IMR-90 (cell line): ENCODE measurements around the gene CDCP2. TPM values are rescaled to one million over a fixed set of nuclear protein-coding genes. Genes with fewer than 3 reads are reported as not detected.

Source experiments
- ATAC-seq: fragments of 200-7000 bp; cut with Tn5 transposase; 2 replicates; pipeline ENCODE4 v1.9.1; 2020; ENCODE audit warnings: low read depth, mild to moderate bottlenecking, moderate library complexity
- BruUV-seq: library from RNA; stranded (reverse); fragments of 400-500 nt; replicated peaks from 2 replicates; lab custom pipeline; 2021; lab: Mats Ljungman, UMichigan
- CTCF ChIA-PET: fragments of 300-600 bp; formaldehyde crosslinking; extraction: SDS; loops from one replicate; lab custom pipeline; 2021; ENCODE audit warnings: antibody characterized with exemption; lab: Yijun Ruan, JAX
- POLR2A ChIA-PET: fragments of 300-600 bp; sonication (Branson Sonifier 250); formaldehyde crosslinking; loops from one replicate; lab custom pipeline; 2022; ENCODE audit warnings: antibody characterized with exemption; ENCODE audit not compliant: unreplicated experiment; lab: Charles Lee
- DNase-seq: peaks from one replicate; pipeline ENCODE4 v3.0.0; 2013
- H2AFZ ChIP-seq: replicated peaks from 2 replicates; pipeline ENCODE3; 2013; ENCODE audit warnings: low read length, mild to moderate bottlenecking; ENCODE audit not compliant: poor library complexity
- H2AK5ac ChIP-seq: 2 replicates; pipeline ENCODE4 v1.6.1; 2013; ENCODE audit warnings: low read depth, low read length, inconsistent platforms
- H2AK9ac ChIP-seq: replicated peaks from 2 replicates; pipeline ENCODE3; 2013; ENCODE audit warnings: mild to moderate bottlenecking, low read depth, low read length, moderate library complexity; ENCODE audit not compliant: poor library complexity
- H2BK120ac ChIP-seq: 2 replicates; pipeline ENCODE4 v1.6.1; 2013; ENCODE audit warnings: low read depth, low read length, inconsistent platforms
- H2BK15ac ChIP-seq: 3 replicates; pipeline ENCODE4 v1.6.1; 2013; ENCODE audit warnings: low read depth, low read length, inconsistent platforms
- H2BK20ac ChIP-seq: 2 replicates; pipeline ENCODE4 v1.6.1; 2013; ENCODE audit warnings: low read depth, mild to moderate bottlenecking, inconsistent platforms, low read length, moderate library complexity
- H2BK5ac ChIP-seq: 2 replicates; pipeline ENCODE4 v1.6.1; 2013; ENCODE audit warnings: mild to moderate bottlenecking, low read depth, low read length, inconsistent platforms; ENCODE audit not compliant: poor library complexity, severe bottlenecking
- H3K14ac ChIP-seq: replicated peaks from 2 replicates; pipeline ENCODE4 v1.6.1; 2013; ENCODE audit warnings: low read depth, low read length, inconsistent platforms
- H3K18ac ChIP-seq: 2 replicates; pipeline ENCODE4 v1.6.1; 2013; ENCODE audit warnings: low read depth, low read length, control low read depth
- H3K23ac ChIP-seq: 2 replicates; pipeline ENCODE4 v1.6.1; 2013; ENCODE audit warnings: low read depth, low read length, inconsistent platforms
- H3K27ac ChIP-seq: 2 replicates; pipeline ENCODE4 v1.5.1; 2013; ENCODE audit warnings: mild to moderate bottlenecking, control low read depth, low read length; ENCODE audit not compliant: insufficient read depth
- H3K27me3 ChIP-seq: 2 replicates; pipeline ENCODE4 v1.6.1; 2013; ENCODE audit warnings: low read length; ENCODE audit not compliant: control insufficient read depth, insufficient read depth
- H3K36me3 ChIP-seq: 2 replicates; pipeline ENCODE4 v1.6.1; 2013; ENCODE audit warnings: low read length, mixed read lengths; ENCODE audit not compliant: control insufficient read depth, insufficient read depth
- H3K4ac ChIP-seq: 2 replicates; pipeline ENCODE4 v1.6.1; 2013; ENCODE audit warnings: low read depth, low read length, inconsistent platforms
- H3K4me1 ChIP-seq: 2 replicates; pipeline ENCODE4 v1.6.1; 2013; ENCODE audit warnings: low read length, mixed read lengths; ENCODE audit not compliant: control insufficient read depth, insufficient read depth
- H3K4me2 ChIP-seq: 2 replicates; pipeline ENCODE4 v1.6.1; 2013; ENCODE audit warnings: low read depth, mild to moderate bottlenecking, control low read depth, low read length, moderate library complexity
- H3K4me3 ChIP-seq: 2 replicates; pipeline ENCODE4 v1.5.1; 2013; ENCODE audit warnings: low read depth, mild to moderate bottlenecking, control low read depth, low read length, moderate library complexity; ENCODE audit not compliant: insufficient read depth
- H3K56ac ChIP-seq: 2 replicates; pipeline ENCODE4 v1.6.1; 2013; ENCODE audit warnings: low read length, inconsistent platforms; ENCODE audit not compliant: insufficient read depth; ENCODE audit errors: extremely low read depth
- H3K79me1 ChIP-seq, 2 experiments: 2 replicates each; pipeline ENCODE4 v1.6.1; 2013; ENCODE audit warnings: low read length in 2 of 2, inconsistent platforms in 1 of 2, low read depth in 1 of 2
- H3K9ac ChIP-seq: 2 replicates; pipeline ENCODE4 v1.6.1; 2013; ENCODE audit warnings: low read depth, low read length, control low read depth
- H3K9me1 ChIP-seq: 2 replicates; pipeline ENCODE4 v1.6.1; 2013; ENCODE audit warnings: low read length, inconsistent platforms; ENCODE audit not compliant: insufficient read depth
- H3K9me3 ChIP-seq: 2 replicates; pipeline ENCODE4 v1.6.1; 2013; ENCODE audit warnings: low read length; ENCODE audit not compliant: control insufficient read depth, insufficient read depth
- H4K20me1 ChIP-seq: 2 replicates; pipeline ENCODE4 v1.6.1; 2013; ENCODE audit warnings: low read length, inconsistent platforms; ENCODE audit not compliant: insufficient read depth
- H4K5ac ChIP-seq: 2 replicates; pipeline ENCODE4 v1.6.1; 2013; ENCODE audit warnings: mild to moderate bottlenecking, low read depth, low read length, control low read depth
- H4K8ac ChIP-seq, 2 experiments: 2 replicates each; pipeline ENCODE4 v1.6.1; 2013; ENCODE audit warnings: low read depth in 2 of 2, low read length in 2 of 2, control low read depth in 1 of 2, inconsistent platforms in 1 of 2
- H4K91ac ChIP-seq: 2 replicates; pipeline ENCODE4 v1.6.1; 2013; ENCODE audit warnings: low read depth, low read length, inconsistent platforms; ENCODE audit not compliant: insufficient read depth
- BHLHE40 ChIP-seq: fragments of 150-350 bp; IDR thresholded peaks from 2 replicates; pipeline ENCODE4 v1.6.1; 2016; ENCODE audit warnings: mild to moderate bottlenecking, low read depth, low read length
- CEBPB ChIP-seq: IDR thresholded peaks from 2 replicates; pipeline ENCODE4 v1.6.1; 2012; ENCODE audit warnings: low read depth, low read length, improper control_type of control experiment
- CHD1 ChIP-seq: IDR thresholded peaks from 2 replicates; pipeline ENCODE4 v1.6.1; 2012; ENCODE audit warnings: low read depth, low read length, improper control_type of control experiment
- CTCF ChIP-seq: conservative IDR thresholded peaks from 2 replicates; pipeline ENCODE4 v1.5.1; 2012; ENCODE audit warnings: mild to moderate bottlenecking, low read depth, low read length, improper control_type of control experiment
- ELK1 ChIP-seq: fragments of 150-350 bp; IDR thresholded peaks from 2 replicates; pipeline ENCODE4 v1.6.1; 2016; ENCODE audit warnings: low read depth, mild to moderate bottlenecking, low read length, moderate library complexity, borderline replicate concordance
- FOS ChIP-seq: fragments of 150-350 bp; IDR thresholded peaks from 2 replicates; pipeline ENCODE4 v1.6.1; 2016; ENCODE audit warnings: low read depth, low read length
- MAFK ChIP-seq: IDR thresholded peaks from 2 replicates; pipeline ENCODE4 v1.6.1; 2012; ENCODE audit warnings: low read depth, low read length, improper control_type of control experiment
- MAZ ChIP-seq: IDR thresholded peaks from 2 replicates; pipeline ENCODE4 v1.6.1; 2012; ENCODE audit warnings: low read depth, mild to moderate bottlenecking, low read length, improper control_type of control experiment, moderate library complexity, borderline replicate concordance
- MXI1 ChIP-seq: IDR thresholded peaks from 2 replicates; pipeline ENCODE4 v1.6.1; 2012; ENCODE audit warnings: low read depth, mild to moderate bottlenecking, low read length, moderate library complexity, borderline replicate concordance
- NFE2L2 ChIP-seq: fragments of 150-350 bp; IDR thresholded peaks from 2 replicates; pipeline ENCODE4 v1.6.1; 2016; ENCODE audit warnings: low read depth, mild to moderate bottlenecking, low read length
- POLR2A ChIP-seq: IDR thresholded peaks from 2 replicates; pipeline ENCODE4 v1.6.1; 2012; ENCODE audit warnings: mild to moderate bottlenecking, low read depth, low read length
- RAD21 ChIP-seq: IDR thresholded peaks from 2 replicates; pipeline ENCODE4 v1.6.1; 2012; ENCODE audit warnings: low read length, improper control_type of control experiment
- RCOR1 ChIP-seq: IDR thresholded peaks from 2 replicates; pipeline ENCODE4 v1.6.1; 2012; ENCODE audit warnings: mild to moderate bottlenecking, low read length, improper control_type of control experiment; ENCODE audit not compliant: insufficient replicate concordance
- RFX5 ChIP-seq: IDR thresholded peaks from 2 replicates; pipeline ENCODE4 v1.8.0; 2012; ENCODE audit warnings: low read depth, mild to moderate bottlenecking, low read length, moderate library complexity
- SMC3 ChIP-seq: fragments of 150-350 bp; IDR thresholded peaks from 2 replicates; pipeline ENCODE4 v1.6.1; 2016; ENCODE audit warnings: low read depth, mild to moderate bottlenecking, antibody characterized with exemption, low read length, moderate library complexity
- USF2 ChIP-seq: fragments of 150-350 bp; IDR thresholded peaks from 2 replicates; pipeline ENCODE4 v1.6.1; 2017; ENCODE audit warnings: mild to moderate bottlenecking, antibody characterized with exemption, low read length, low read depth
- WGBS, 2 experiments: methylation state at CpG; one replicate each; pipeline versions ENCODE4 v1.1.5 to v1.1.7; 2013; ENCODE audit warnings: missing lambda C conversion rate in 2 of 2; ENCODE audit not compliant: insufficient read length in 1 of 2; ENCODE audit errors: extremely low coverage in 2 of 2; 5-methylcytosine and 5-hydroxymethylcytosine counted together
- dilution Hi-C: fragments of 300-500 bp; cut with HindIII; formaldehyde crosslinking; loops from one replicate; pipeline ENCODE4 v1.14.3; 2018; ENCODE audit warnings: low sequenced_read_pairs; ENCODE audit not compliant: unreplicated experiment
- in situ Hi-C: fragments of 300-500 bp; cut with MboI; formaldehyde crosslinking; loops from 3 replicates; pipeline ENCODE4 v1.14.3; 2019; ENCODE audit warnings: low sequenced_read_pairs, inconsistent platforms, mixed read lengths
- intact Hi-C: fragments of 100-400 bp; cut with micrococcal nuclease; formaldehyde crosslinking; loops from 2 replicates; pipeline ENCODE4 v1.10.0; 2022
- polyA plus RNA-seq, 3 experiments: library from polyadenylated mRNA; depleted of rRNA; stranded (reverse); fragments of >200 nt; gene quantifications; 2 replicates each; pipeline ENCODE4 v1.2.3, GENCODE V29; 2012; ENCODE audit warnings: low replicate concordance in 1 of 3
- total RNA-seq: library from RNA; depleted of rRNA; stranded (reverse); fragments of >200 nt; gene quantifications from 2 replicates; pipeline ENCODE4 v1.2.3, GENCODE V29; 2012

Gene CDCP2
- total and polyA plus RNA-seq, 2 of the 4 experiments (the other 2 are of a cell fraction): not detected

- no peaks in the 10 kb centered on the region for H3K36me3 ChIP-seq
- H3K27me3 ChIP-seq: no peaks in the 10 kb centered on the region
- no peak overlapping the region for H3K23ac ChIP-seq
- DNase-seq: no peak
- intact Hi-C loops (no loop called here), in situ Hi-C loops (no loop called here), dilution Hi-C loops (no loop called here)
- no peaks in the 10 kb centered on the region for H4K20me1 ChIP-seq
- TF ChIP-seq MXI1 (no peak), RAD21 (no peak), CTCF (no peak), POLR2A (no peak), BHLHE40 (no peak), MAZ (no peak), ELK1 (no peak), CEBPB (no peak), RCOR1 (no peak), RFX5 (no peak), NFE2L2 (no peak), SMC3 (no peak), FOS (no peak), MAFK (no peak), CHD1 (no peak), USF2 (no peak)
- H3K4me1 ChIP-seq: no peaks in the 10 kb centered on the region
- no peak overlapping the region for H3K56ac ChIP-seq
- H3K9me1 ChIP-seq: no peaks in the 10 kb centered on the region
- no peak overlapping the region for H4K91ac ChIP-seq
- no peak overlapping the region for H2BK5ac ChIP-seq
- H3K9me3 ChIP-seq: no peaks in the 10 kb centered on the region
- H3K18ac ChIP-seq: no peak overlapping the region
- H4K8ac ChIP-seq: no peak overlapping the region
- no peak overlapping the region for H3K14ac ChIP-seq
- ChIA-PET CTCF (interaction anchor here (1.0 to 1.3 kb wide), 2 partner anchors 10 to 320 kb away, joined by 3 read pairs; no protein-coding TSS in a partner anchor), POLR2A (no interaction called here)
- BruUV-seq: no TSS peak
- no peak overlapping the region for H2BK20ac ChIP-seq
- no peak overlapping the region for H3K4me2 ChIP-seq
- no peak overlapping the region for H3K27ac ChIP-seq
- H2BK120ac ChIP-seq: no peak overlapping the region
- H3K4ac ChIP-seq: no peak overlapping the region
- H2AK5ac ChIP-seq: no peak overlapping the region
- H3K9ac ChIP-seq: no peak overlapping the region
- H2AK9ac ChIP-seq: no peak overlapping the region
- H3K79me1 ChIP-seq: no peaks in the 10 kb centered on the region
- H2AFZ ChIP-seq: no peak overlapping the region
- no peak overlapping the region for H2BK15ac ChIP-seq
- H4K5ac ChIP-seq: no peak overlapping the region
- WGBS, 2 experiments: 70% methylated on average over 2 of the region's 5 CpGs; no CpG with 5 or more reads in 1 of the 2 experiments
- H3K4me3 ChIP-seq: no peak overlapping the region
- ATAC-seq: no peak
These were observed 28.0 kb upstream of the CDCP2 start for GRCh38 chr1:54180701-54181360.
